Measurements from ENCODE around the gene KLHL29. TPM values are rescaled to one million over a fixed set of nuclear protein-coding genes. Genes with fewer than 3 reads are reported as not detected.

The KLHL29 gene
- total RNA-seq, 2 donors from 2014 or later, result 1.0 to 2.4 TPM

GRCh38 chr2:23592898-23593751 lies 208.1 kb downstream of the KLHL29 start:
- 90% methylated on average over 9 to 12 of the region's 12 CpGs for WGBS, 2 experiments (ENCODE audit: insufficient coverage in 1 of 2, insufficient read length in 1 of 2)
- peaks cover 15% of the 10 kb centered on the region for H3K4me1 Mint-ChIP-seq

GRCh38 chr2:23593752-23594459 lies 208.9 kb downstream of the KLHL29 start:
- TF ChIP-seq, protein P1, sequence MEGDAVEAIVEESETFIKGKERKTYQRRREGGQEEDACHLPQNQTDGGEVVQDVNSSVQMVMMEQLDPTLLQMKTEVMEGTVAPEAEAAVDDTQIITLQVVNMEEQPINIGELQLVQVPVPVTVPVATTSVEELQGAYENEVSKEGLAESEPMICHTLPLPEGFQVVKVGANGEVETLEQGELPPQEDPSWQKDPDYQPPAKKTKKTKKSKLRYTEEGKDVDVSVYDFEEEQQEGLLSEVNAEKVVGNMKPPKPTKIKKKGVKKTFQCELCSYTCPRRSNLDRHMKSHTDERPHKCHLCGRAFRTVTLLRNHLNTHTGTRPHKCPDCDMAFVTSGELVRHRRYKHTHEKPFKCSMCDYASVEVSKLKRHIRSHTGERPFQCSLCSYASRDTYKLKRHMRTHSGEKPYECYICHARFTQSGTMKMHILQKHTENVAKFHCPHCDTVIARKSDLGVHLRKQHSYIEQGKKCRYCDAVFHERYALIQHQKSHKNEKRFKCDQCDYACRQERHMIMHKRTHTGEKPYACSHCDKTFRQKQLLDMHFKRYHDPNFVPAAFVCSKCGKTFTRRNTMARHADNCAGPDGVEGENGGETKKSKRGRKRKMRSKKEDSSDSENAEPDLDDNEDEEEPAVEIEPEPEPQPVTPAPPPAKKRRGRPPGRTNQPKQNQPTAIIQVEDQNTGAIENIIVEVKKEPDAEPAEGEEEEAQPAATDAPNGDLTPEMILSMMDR (conservative IDR thresholded peaks at IDR 0.05), result no peak
- DNase-seq, result no peak
- no peaks in the 10 kb centered on the region for H3K9me3 ChIP-seq (ENCODE audit: control insufficient read depth, low read length)
- Mint-ChIP-seq H3K9me3 (no peaks in the 10 kb centered on the region), H3K36me3 (ENCODE audit: low read depth) (no peaks in the 10 kb centered on the region), H3K4me3 (no peak overlapping the region), H3K27ac (no peak overlapping the region), H3K4me1 (peaks cover 15% of the 10 kb centered on the region), H3K27me3 (ENCODE audit: insufficient read depth) (no peaks in the 10 kb centered on the region)
- H3K4me1 ChIP-seq (ENCODE audit: control insufficient read depth, insufficient read depth, low read length), result no peaks in the 10 kb centered on the region
- 93 to 94% methylated on average over 16 to 20 of the region's 21 CpGs for WGBS, 2 experiments (ENCODE audit: insufficient coverage in 1 of 2, insufficient read length in 1 of 2)
- no peaks in the 10 kb centered on the region for H3K27me3 ChIP-seq (ENCODE audit: control insufficient read depth, insufficient read depth, low read length, poor library complexity, severe bottlenecking)
- H3K4me3 ChIP-seq (ENCODE audit: low read length), result no peak overlapping the region
- H3K9ac ChIP-seq (ENCODE audit: extremely low read depth, low read length, poor library complexity, severe bottlenecking), result no peak overlapping the region
- H3K36me3 ChIP-seq (ENCODE audit: control insufficient read depth, insufficient read depth, low read length), result no peaks in the 10 kb centered on the region
- no peak overlapping the region for H3K27ac ChIP-seq (ENCODE audit: low read depth, low read length)

More at GRCh38 chr2:23592898-23593751, 208.1 kb downstream of the KLHL29 start:
- TF ChIP-seq, protein P1 (conservative IDR thresholded peaks at IDR 0.05), result no peak
- DNase-seq, result no peak
- Mint-ChIP-seq H3K27ac (no peak overlapping the region), H3K4me3 (no peak overlapping the region), H3K9me3 (no peaks in the 10 kb centered on the region), H3K36me3 (ENCODE audit: low read depth) (no peaks in the 10 kb centered on the region), H3K27me3 (ENCODE audit: insufficient read depth) (no peaks in the 10 kb centered on the region)
- no peak overlapping the region for H3K4me3 ChIP-seq (ENCODE audit: low read length)
- H3K9ac ChIP-seq (ENCODE audit: extremely low read depth, low read length, poor library complexity, severe bottlenecking), result no peak overlapping the region
- no peaks in the 10 kb centered on the region for H3K9me3 ChIP-seq (ENCODE audit: control insufficient read depth, low read length)
- no peak overlapping the region for H3K27ac ChIP-seq (ENCODE audit: low read depth, low read length)
- no peaks in the 10 kb centered on the region for H3K36me3 ChIP-seq (ENCODE audit: control insufficient read depth, insufficient read depth, low read length)
- no peaks in the 10 kb centered on the region for H3K27me3 ChIP-seq (ENCODE audit: control insufficient read depth, insufficient read depth, low read length, poor library complexity, severe bottlenecking)
- no peaks in the 10 kb centered on the region for H3K4me1 ChIP-seq (ENCODE audit: control insufficient read depth, insufficient read depth, low read length)

DNA sequence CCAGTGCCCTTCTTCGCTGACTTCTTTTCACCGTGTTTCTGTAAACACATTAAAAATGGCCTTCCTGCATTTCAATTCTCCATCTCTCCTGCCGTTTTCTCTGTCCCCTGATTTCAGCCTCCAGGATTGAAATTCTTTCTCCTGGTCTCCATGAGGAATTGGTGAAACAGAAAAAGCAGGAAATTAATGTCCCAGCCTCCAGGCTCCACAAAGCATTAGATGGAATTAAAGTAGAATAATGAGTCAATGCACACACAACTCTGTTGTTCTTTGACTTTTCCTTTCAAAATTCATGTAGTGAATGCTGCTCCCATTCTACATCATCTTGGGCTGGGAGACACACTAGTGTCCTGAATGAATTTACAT lies 209.5 kb downstream of the KLHL29 start:
- Histone ChIP-seq H3K4me3 (ENCODE audit: low read length) (no peak overlapping the region), H3K27ac (ENCODE audit: low read depth, low read length) (no peak overlapping the region), H3K9ac (ENCODE audit: extremely low read depth, low read length, poor library complexity, severe bottlenecking) (no peak overlapping the region), H3K9me3 (ENCODE audit: control insufficient read depth, low read length) (no peaks in the 10 kb centered on the region), H3K36me3 (ENCODE audit: control insufficient read depth, insufficient read depth, low read length) (no peaks in the 10 kb centered on the region), H3K4me1 (ENCODE audit: control insufficient read depth, insufficient read depth, low read length) (no peaks in the 10 kb centered on the region), H3K27me3 (ENCODE audit: control insufficient read depth, insufficient read depth, low read length, poor library complexity, severe bottlenecking) (no peaks in the 10 kb centered on the region)
- no peaks in the 10 kb centered on the region for H3K27me3 Mint-ChIP-seq (ENCODE audit: insufficient read depth)
- 89 to 90% methylated on average over 3 of the region's 3 CpGs for WGBS, 2 experiments (ENCODE audit: insufficient coverage in 1 of 2, insufficient read length in 1 of 2)
- DNase-seq, result no peak
- H3K4me1 Mint-ChIP-seq, result peaks cover 15% of the 10 kb centered on the region
- TF ChIP-seq, protein P1 (conservative IDR thresholded peaks at IDR 0.05), result no peak
- no peaks in the 10 kb centered on the region for H3K36me3 Mint-ChIP-seq (ENCODE audit: low read depth)
- H3K9me3 Mint-ChIP-seq, result no peaks in the 10 kb centered on the region
- no peak overlapping the region for H3K27ac Mint-ChIP-seq
- no peak overlapping the region for H3K4me3 Mint-ChIP-seq

Data from endodermal cell (in vitro differentiated cells).